Measurements from ENCODE around the gene IL31RA. TPM values are rescaled to one million over a fixed set of nuclear protein-coding genes. Genes with fewer than 3 reads are reported as not detected.
"Not testable (repeated sequence)": the region's sequence is repeated elsewhere in the genome, so short reads cannot be mapped to it uniquely, and the experiment has no call there.

Gene IL31RA
- total RNA-seq, 1 experiment from 2014 or later, result 9.5 TPM

DNA sequence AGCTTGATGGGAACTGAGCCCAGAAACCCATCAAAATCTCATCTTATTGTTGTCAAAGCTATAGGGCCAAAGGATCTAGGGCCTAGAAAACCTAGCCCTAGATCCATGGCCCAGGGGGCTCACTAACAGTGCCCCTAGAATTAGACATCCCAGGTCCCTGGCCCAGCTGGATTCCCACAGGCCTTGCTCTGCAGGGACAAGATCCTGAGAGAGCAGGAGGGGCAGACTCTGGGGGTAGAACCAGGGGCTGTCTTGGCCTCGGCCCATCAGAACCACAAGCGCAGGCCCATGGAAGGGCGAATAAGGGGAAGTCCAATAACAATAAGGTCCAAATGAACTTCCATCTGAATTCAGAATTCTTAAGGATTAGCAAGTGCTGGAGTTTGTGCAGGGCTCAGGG lies 74.0 kb downstream of the IL31RA start:
- DNase-seq (ENCODE audit: low read depth), result no peak

- no peak for DNase-seq (ENCODE audit: low read depth)
Observed at GRCh38 chr5:55925712-55926111, 74.6 kb downstream of the IL31RA start.

DNA sequence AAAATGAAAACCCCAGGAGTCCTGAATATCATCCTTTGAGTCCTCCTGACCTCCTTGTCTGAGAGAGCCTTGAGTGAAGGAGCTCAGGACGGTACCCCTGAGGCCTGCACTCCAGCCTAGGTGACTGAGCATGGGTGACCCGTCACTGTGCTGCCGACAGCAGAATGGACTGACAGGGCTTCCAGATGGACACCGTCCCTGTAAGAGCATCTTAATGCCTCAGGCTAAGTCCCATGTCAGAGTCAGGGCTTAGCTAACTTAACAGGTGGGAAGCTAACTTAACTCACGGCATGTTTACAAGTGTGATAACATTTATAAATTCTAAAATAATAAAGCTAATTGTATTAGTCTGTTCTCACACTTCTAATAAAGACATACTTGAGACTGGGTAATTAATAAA lies 75.3 kb downstream of the IL31RA start:
- no peak for DNase-seq (ENCODE audit: low read depth)

- DNase-seq (ENCODE audit: low read depth), result no peak
Observed at GRCh38 chr5:55927861-55928655, 76.9 kb downstream of the IL31RA start.

DNA sequence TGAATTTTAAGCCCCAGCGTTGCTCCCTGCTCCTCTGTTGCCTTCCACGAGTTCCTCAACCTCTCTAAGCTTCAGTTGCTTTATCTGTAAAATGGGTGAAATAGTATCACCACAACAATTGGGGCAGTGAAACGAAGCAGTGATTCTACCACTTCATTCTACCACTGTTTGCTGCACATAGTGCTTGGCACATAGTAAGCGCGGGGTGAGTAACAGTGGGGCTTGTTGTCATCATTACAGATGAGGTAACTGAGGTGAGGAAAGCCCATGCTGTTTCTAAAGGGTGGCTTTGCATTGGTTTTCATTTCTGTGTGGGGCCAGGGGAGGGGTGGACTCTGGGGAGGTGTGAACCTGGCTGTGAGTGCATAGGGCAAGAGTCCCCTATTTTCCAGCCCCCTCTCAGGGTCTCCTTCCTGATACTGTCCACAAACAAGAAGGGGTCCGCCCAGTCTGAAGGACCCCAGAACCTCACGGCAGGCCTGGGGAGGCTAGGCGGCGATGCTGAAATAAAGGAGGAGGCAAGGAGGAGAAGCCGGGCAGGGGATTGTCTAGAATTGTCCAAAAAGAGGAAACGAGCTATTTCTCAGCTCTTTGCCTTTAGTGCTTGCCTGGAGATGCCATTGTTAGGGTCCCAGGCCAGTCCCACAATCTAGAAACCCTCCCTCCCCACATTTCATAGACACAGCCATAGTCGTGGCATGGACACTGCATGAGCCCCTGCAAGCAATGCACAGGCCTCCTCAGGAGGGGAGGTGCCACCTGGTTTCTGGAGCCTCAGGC lies 78.1 kb downstream of the IL31RA start:
- DNase-seq (ENCODE audit: low read depth), result no peak

GRCh38 chr5:55932700-55933099 lies 81.5 kb downstream of the IL31RA start:
- DNase-seq (ENCODE audit: low read depth), result no peak

GRCh38 chr5:55933377-55934114 lies 82.4 kb downstream of the IL31RA start:
- DNase-seq (ENCODE audit: low read depth), result no peak

DNA sequence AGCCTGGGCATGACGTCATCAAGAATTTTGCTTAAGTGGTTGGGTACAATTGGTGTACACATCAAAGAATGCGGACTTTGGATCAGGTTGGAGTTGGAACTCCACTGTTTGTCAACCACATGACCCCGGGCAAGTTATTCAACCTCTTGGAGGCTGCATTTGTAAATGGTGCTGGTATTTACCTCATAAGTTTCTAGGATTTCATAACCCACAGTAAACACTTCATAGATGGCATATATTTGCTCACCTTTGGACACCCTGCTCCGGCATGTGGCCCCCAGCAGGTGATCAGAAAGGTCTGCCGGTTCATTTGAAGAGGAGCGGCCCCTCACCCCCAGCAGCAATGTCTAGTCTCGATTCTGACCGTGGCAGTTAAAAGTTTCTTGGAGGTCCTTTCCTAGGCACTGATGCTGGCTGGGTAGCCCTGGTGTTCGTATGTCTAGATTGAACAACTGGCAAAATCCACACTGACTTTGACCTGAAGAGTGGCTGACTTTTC lies 83.0 kb downstream of the IL31RA start:
- no peak for DNase-seq (ENCODE audit: low read depth)

DNA sequence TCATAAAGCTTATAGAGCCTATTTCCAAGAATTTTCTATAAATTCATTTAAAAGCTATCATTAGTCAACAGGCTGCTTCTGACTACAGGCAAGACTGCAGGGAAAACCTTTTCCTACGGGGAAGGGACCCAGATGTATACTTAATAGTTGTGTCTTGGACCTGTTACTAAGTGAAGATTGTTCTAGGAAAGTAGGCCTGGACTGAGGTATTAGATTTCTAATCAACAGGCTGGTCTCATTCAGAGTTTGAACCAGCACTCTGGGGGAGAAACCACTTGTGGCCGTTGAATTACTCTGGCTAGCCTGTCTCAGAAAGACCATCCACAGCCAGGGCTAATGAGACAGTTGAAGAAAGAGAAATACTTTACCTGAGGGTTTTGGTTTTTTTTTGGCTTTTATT lies 83.6 kb downstream of the IL31RA start:
- DNase-seq (ENCODE audit: low read depth), result no peak

DNA sequence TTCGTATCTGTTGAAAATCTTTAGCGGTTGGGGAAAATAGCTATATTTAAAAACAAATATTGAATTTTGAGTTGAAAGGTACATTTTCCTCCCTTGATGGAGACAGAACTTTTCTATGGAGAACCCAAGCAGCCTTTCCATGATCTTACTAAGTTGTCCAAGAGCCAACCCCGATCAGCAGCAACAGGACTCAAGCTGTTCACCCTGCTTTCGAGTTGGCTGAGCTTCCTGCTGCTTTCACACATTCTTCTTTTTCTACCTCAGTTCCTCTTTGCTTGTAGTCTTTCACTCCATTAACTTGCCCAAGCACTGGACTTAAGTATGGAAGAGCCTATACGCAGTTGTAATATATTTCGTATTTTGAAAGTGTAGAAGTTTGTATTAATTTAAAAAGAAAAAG lies 84.2 kb downstream of the IL31RA start:
- DNase-seq (ENCODE audit: low read depth), result no peak

GRCh38 chr5:55936100-55936693 lies 85.0 kb downstream of the IL31RA start:
- DNase-seq (ENCODE audit: low read depth), result peak; percentile 84

DNA sequence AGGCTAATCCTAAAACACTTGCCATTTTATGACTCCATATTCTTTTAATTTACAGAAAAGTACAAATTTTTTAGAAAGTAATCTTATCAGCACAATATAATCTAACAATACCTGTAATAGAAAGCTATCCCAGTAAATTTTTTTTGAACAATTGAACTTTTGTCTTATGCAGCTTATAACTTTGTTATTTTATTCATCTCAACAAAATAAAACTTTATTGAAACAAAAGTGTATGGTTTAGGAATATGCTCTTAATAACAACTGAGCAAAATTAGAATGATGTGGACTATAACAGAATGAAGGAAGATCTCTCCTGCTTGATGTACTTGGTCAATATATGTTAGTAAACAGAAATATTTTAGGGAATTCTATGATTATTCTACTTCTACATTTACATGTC lies 86.4 kb downstream of the IL31RA start:
- DNase-seq (ENCODE audit: low read depth), result not testable (repeated sequence)

DNA sequence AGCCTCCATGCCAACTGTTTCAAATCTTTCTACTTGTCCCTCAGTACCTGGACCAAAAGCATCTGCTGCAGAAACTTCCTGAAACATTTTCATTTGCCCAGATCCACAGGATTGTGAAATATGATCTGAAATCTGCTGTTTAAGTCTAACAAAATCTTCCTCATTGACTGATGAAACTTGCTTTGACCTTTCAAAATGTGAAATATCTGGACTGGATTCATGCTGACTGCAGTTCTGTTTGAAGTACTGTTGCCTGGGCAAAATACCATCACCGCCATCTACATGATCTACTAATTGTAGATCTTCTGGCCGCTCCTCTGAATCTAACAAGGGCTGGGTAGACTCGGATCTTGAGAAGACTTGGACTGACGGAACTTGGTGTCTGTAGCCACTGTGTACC lies 90.0 kb downstream of the IL31RA start:
- not testable (repeated sequence) for DNase-seq (ENCODE audit: low read depth)

GRCh38 chr5:55959208-55959607 lies 108.1 kb downstream of the IL31RA start:
- DNase-seq (ENCODE audit: low read depth), result no peak

DNA sequence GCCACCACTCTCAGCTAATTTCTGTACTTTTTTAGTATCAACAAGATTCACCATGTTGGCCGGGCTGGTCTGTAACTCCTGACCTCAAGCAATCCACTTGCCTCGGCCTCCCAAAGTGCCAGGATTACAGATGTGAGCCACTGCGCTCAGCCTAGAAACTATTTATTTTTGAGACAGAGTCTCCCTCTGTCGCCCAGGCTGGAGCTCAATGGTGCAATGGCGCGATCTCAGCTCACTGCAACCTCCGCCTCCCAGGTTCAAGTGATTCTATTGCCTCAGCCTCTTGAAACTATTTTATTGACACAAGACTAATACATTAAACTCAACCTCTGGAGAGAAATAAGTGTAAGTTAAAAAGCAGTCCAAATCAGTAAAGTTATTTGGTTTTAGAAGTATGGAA lies 109.6 kb downstream of the IL31RA start:
- no peak for DNase-seq (ENCODE audit: low read depth)

GRCh38 chr5:55965525-55965924 lies 114.4 kb downstream of the IL31RA start:
- DNase-seq (ENCODE audit: low read depth), result no peak

- no peak for DNase-seq (ENCODE audit: low read depth)
Observed at GRCh38 chr5:55966284-55966683, 115.1 kb downstream of the IL31RA start.

DNA sequence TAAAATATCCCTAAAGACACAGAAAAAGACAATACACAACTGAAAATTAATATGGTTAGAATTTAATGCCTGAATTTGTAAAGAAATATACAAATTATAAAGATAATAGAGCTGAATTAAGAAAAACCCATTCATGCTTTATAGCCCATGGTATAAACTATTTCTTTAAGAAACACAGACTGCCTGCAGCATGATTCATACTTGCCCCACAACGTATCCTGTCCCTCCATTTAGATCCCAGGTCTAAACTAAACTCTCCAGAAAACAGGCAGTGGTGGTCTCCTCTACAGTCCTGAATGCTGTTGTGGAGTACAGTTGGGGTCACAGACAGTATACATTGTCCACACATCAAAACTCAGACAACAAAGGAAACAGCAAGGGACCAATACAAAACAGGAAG lies 118.8 kb downstream of the IL31RA start:
- DNase-seq (ENCODE audit: low read depth), result no peak

All from Daoy (cell line).